Neural progenitor cell (in vitro differentiated cells): Measurements from ENCODE around the gene HTR3A. TPM values are rescaled to one million over a fixed set of nuclear protein-coding genes. Genes with fewer than 3 reads are reported as not detected.

Experiments
- DNase-seq: peaks from one replicate; pipeline ENCODE4 v3.0.0-alpha.2; 2016; ENCODE audit warnings: low spot score
- H2AFZ ChIP-seq: fragments of 200-600 bp; sonication (generic); replicated peaks from 2 replicates; pipeline ENCODE4 v1.6.1; 2016; ENCODE audit warnings: antibody characterized with exemption
- H3F3A ChIP-seq: fragments of 200-600 bp; sonication (generic); 2 replicates; pipeline ENCODE4 v1.6.1; 2016; ENCODE audit warnings: antibody characterized with exemption, low read depth
- H3K27ac ChIP-seq: fragments of 200-600 bp; sonication (generic); 2 replicates; pipeline ENCODE4 v1.5.1; 2016; ENCODE audit warnings: mild to moderate bottlenecking
- H3K27me3 ChIP-seq: fragments of 200-600 bp; sonication (generic); 2 replicates; pipeline ENCODE4 v1.6.1; 2016; ENCODE audit warnings: mild to moderate bottlenecking, moderate library complexity
- H3K36me3 ChIP-seq: fragments of 200-600 bp; sonication (generic); 2 replicates; pipeline ENCODE4 v1.5.1; 2016
- H3K4me1 ChIP-seq: fragments of 200-600 bp; sonication (generic); 2 replicates; pipeline ENCODE4 v1.6.1; 2016; ENCODE audit warnings: mixed run types
- H3K4me2 ChIP-seq: fragments of 200-600 bp; sonication (generic); 2 replicates; pipeline ENCODE4 v1.6.1; 2016
- H3K4me3 ChIP-seq: fragments of 200-600 bp; sonication (generic); 2 replicates; pipeline ENCODE4 v1.5.1; 2016
- H3K79me2 ChIP-seq: fragments of 200-600 bp; sonication (generic); 2 replicates; pipeline ENCODE4 v1.6.1; 2016; ENCODE audit warnings: low read depth
- H3K9ac ChIP-seq: fragments of 200-600 bp; sonication (generic); 2 replicates; pipeline ENCODE4 v1.6.1; 2016
- H3K9me3 ChIP-seq: fragments of 200-600 bp; sonication (generic); 2 replicates; pipeline ENCODE4 v1.5.1; 2016; ENCODE audit warnings: low read depth
- H4K20me1 ChIP-seq: fragments of 200-600 bp; sonication (generic); 2 replicates; pipeline ENCODE4 v1.6.1; 2016; ENCODE audit warnings: low read depth
- H3K27ac Mint-ChIP-seq: 3 replicates; pipeline ENCODE4 v1.8.0; 2021; ENCODE audit warnings: mixed read lengths
- H3K27me3 Mint-ChIP-seq: 2 replicates; pipeline ENCODE4 v1.8.0; 2022; ENCODE audit warnings: low read depth, mild to moderate bottlenecking, inconsistent platforms, moderate library complexity, mixed read lengths; ENCODE audit not compliant: insufficient read depth
- H3K36me3 Mint-ChIP-seq: 3 replicates; pipeline ENCODE4 v1.8.0; 2021; ENCODE audit warnings: mixed read lengths
- H3K4me1 Mint-ChIP-seq: 3 replicates; pipeline ENCODE4 v1.8.0; 2021; ENCODE audit warnings: mixed read lengths
- H3K4me3 Mint-ChIP-seq: 3 replicates; pipeline ENCODE4 v1.8.0; 2021; ENCODE audit warnings: mild to moderate bottlenecking, moderate library complexity, mixed read lengths
- H3K9me3 Mint-ChIP-seq: 3 replicates; pipeline ENCODE4 v1.8.0; 2020; ENCODE audit warnings: mixed read lengths
- CTCF ChIP-seq: fragments of 200-600 bp; sonication (generic); IDR thresholded peaks from 2 replicates; pipeline ENCODE4 v1.5.1; 2017; ENCODE audit warnings: antibody characterized with exemption, mild to moderate bottlenecking
- EZH2 ChIP-seq: fragments of 200-600 bp; sonication (generic); IDR thresholded peaks from 2 replicates; pipeline ENCODE4 v1.6.1; 2017; ENCODE audit warnings: antibody characterized with exemption, mild to moderate bottlenecking, moderate library complexity
- EZH2phosphoT487 ChIP-seq: fragments of 200-600 bp; sonication (generic); IDR thresholded peaks from 2 replicates; pipeline ENCODE4 v1.6.1; 2017; ENCODE audit warnings: antibody characterized with exemption
- total RNA-seq: library from RNA; depleted of rRNA; stranded (reverse); fragments of >200 nt; gene quantifications from 2 replicates; pipeline ENCODE4 v1.2.3, GENCODE V29; 2015; ENCODE audit warnings: low replicate concordance

The HTR3A gene
- total RNA-seq, 1 donor from 2014 or later: not detected

GRCh38 chr11:114017723-114018122 lies 42.8 kb downstream of the HTR3A start:
- Mint-ChIP-seq H3K27ac (no peak overlapping the region), H3K9me3 (no peaks in the 10 kb centered on the region), H3K4me1 (peaks cover 2% of the 10 kb centered on the region), H3K36me3 (no peaks in the 10 kb centered on the region), H3K4me3 (no peak overlapping the region), H3K27me3 (peaks cover 7% of the 10 kb centered on the region)
- Histone ChIP-seq H3K79me2 (no peaks in the 10 kb centered on the region), H3K4me3 (no peak overlapping the region), H3K9ac (no peak overlapping the region), H3K36me3 (no peaks in the 10 kb centered on the region), H3K9me3 (no peaks in the 10 kb centered on the region), H3K4me2 (no peak overlapping the region), H3K4me1 (no peaks in the 10 kb centered on the region), H3F3A (no peaks in the 10 kb centered on the region), H2AFZ (no peak overlapping the region), H3K27ac (no peak overlapping the region), H4K20me1 (no peaks in the 10 kb centered on the region), H3K27me3 (no peaks in the 10 kb centered on the region)
- no peak for DNase-seq
- no peak for TF ChIP-seq EZH2phosphoT487
- TF ChIP-seq EZH2: no peak
- TF ChIP-seq CTCF: no peak

GRCh38 chr11:114019046-114019445 lies 44.1 kb downstream of the HTR3A start:
- H3K4me3 ChIP-seq: no peak overlapping the region
- no peaks in the 10 kb centered on the region for H3K9me3 ChIP-seq
- H3K4me2 ChIP-seq: no peak overlapping the region
- Mint-ChIP-seq H3K27me3 (peaks cover 7% of the 10 kb centered on the region), H3K27ac (no peak overlapping the region), H3K36me3 (no peaks in the 10 kb centered on the region), H3K4me1 (peaks cover 2% of the 10 kb centered on the region), H3K4me3 (no peak overlapping the region), H3K9me3 (no peaks in the 10 kb centered on the region)
- H3K27ac ChIP-seq: no peak overlapping the region
- H4K20me1 ChIP-seq: no peaks in the 10 kb centered on the region
- no peaks in the 10 kb centered on the region for H3K36me3 ChIP-seq
- H3K9ac ChIP-seq: no peak overlapping the region
- TF ChIP-seq EZH2 (no peak), EZH2phosphoT487 (no peak)
- H3K4me1 ChIP-seq: no peaks in the 10 kb centered on the region
- DNase-seq: no peak
- H3K79me2 ChIP-seq: no peaks in the 10 kb centered on the region
- H3K27me3 ChIP-seq: no peaks in the 10 kb centered on the region
- H3F3A ChIP-seq: no peaks in the 10 kb centered on the region
- no peak overlapping the region for H2AFZ ChIP-seq

- Mint-ChIP-seq H3K36me3 (no peaks in the 10 kb centered on the region), H3K9me3 (no peaks in the 10 kb centered on the region), H3K4me3 (no peak overlapping the region), H3K27me3 (peaks cover 7% of the 10 kb centered on the region), H3K27ac (no peak overlapping the region), H3K4me1 (peaks cover 2% of the 10 kb centered on the region)
- Histone ChIP-seq H3K27me3 (no peaks in the 10 kb centered on the region), H3K27ac (no peak overlapping the region), H3K9me3 (no peaks in the 10 kb centered on the region), H2AFZ (no peak overlapping the region), H3K36me3 (no peaks in the 10 kb centered on the region), H3K9ac (no peak overlapping the region), H3F3A (no peaks in the 10 kb centered on the region), H3K79me2 (no peaks in the 10 kb centered on the region), H4K20me1 (no peaks in the 10 kb centered on the region), H3K4me2 (no peak overlapping the region), H3K4me1 (no peaks in the 10 kb centered on the region), H3K4me3 (no peak overlapping the region)
- TF ChIP-seq EZH2phosphoT487 (no peak), EZH2 (no peak), CTCF (no peak)
- no peak for DNase-seq
These were observed 44.7 kb downstream of the HTR3A start for GRCh38 chr11:114019574-114019973.

GRCh38 chr11:114025329-114025907 lies 50.5 kb downstream of the HTR3A start:
- no peak for DNase-seq
- H3K9me3 Mint-ChIP-seq: peaks cover 7% of the 10 kb centered on the region
- Histone ChIP-seq H3K4me2 (no peak overlapping the region), H3K9me3 (no peaks in the 10 kb centered on the region), H3F3A (no peaks in the 10 kb centered on the region), H3K27ac (no peak overlapping the region), H3K79me2 (no peaks in the 10 kb centered on the region), H3K27me3 (no peaks in the 10 kb centered on the region), H3K36me3 (no peaks in the 10 kb centered on the region), H3K4me1 (no peaks in the 10 kb centered on the region), H2AFZ (no peak overlapping the region), H3K4me3 (no peak overlapping the region), H4K20me1 (no peaks in the 10 kb centered on the region), H3K9ac (no peak overlapping the region)
- TF ChIP-seq CTCF (no peak), EZH2 (no peak), EZH2phosphoT487 (no peak)
- no peak overlapping the region for H3K4me3 Mint-ChIP-seq
- peaks cover 5% of the 10 kb centered on the region for H3K4me1 Mint-ChIP-seq
- no peaks in the 10 kb centered on the region for H3K36me3 Mint-ChIP-seq
- no peak overlapping the region for H3K27ac Mint-ChIP-seq
- H3K27me3 Mint-ChIP-seq: peaks cover 2% of the 10 kb centered on the region
